IPS DF 19.7 (cell line): ENCODE results near the gene COL4A2.

ENCODE experiments used
- DNase-seq: peaks from one replicate; pipeline ENCODE4 v3.0.0-alpha.2; 2013; ENCODE audit warnings: low read depth, low spot score

The COL4A2 gene

GRCh38 chr13:110339975-110340550 lies 33.0 kb downstream of the COL4A2 start:
- DNase-seq, result no peak

GRCh38 chr13:110340812-110341444 lies 33.8 kb downstream of the COL4A2 start:
- DNase-seq, result no peak

GRCh38 chr13:110341445-110342244 lies 34.6 kb downstream of the COL4A2 start:
- no peak for DNase-seq

GRCh38 chr13:110342474-110342873 lies 35.4 kb downstream of the COL4A2 start:
- DNase-seq, result no peak

GRCh38 chr13:110343241-110343865 lies 36.3 kb downstream of the COL4A2 start:
- no peak for DNase-seq

- DNase-seq, result no peak
These were observed 37.2 kb downstream of the COL4A2 start for GRCh38 chr13:110344320-110344719.

GRCh38 chr13:110345266-110345665 lies 38.2 kb downstream of the COL4A2 start:
- no peak for DNase-seq

- DNase-seq, result no peak
These were observed 38.6 kb downstream of the COL4A2 start for GRCh38 chr13:110345701-110346100.

- DNase-seq, result no peak
These were observed 39.6 kb downstream of the COL4A2 start for GRCh38 chr13:110346661-110347067.

GRCh38 chr13:110347088-110347487 lies 40.0 kb downstream of the COL4A2 start:
- no peak for DNase-seq

GRCh38 chr13:110347535-110348308 lies 40.6 kb downstream of the COL4A2 start:
- no peak for DNase-seq

GRCh38 chr13:110348309-110349105 lies 41.4 kb downstream of the COL4A2 start:
- DNase-seq, result no peak

- no peak for DNase-seq
These were observed 42.2 kb downstream of the COL4A2 start for GRCh38 chr13:110349239-110349638.

GRCh38 chr13:110350049-110350448 lies 43.0 kb downstream of the COL4A2 start:
- DNase-seq, result no peak

GRCh38 chr13:110350509-110350908 lies 43.4 kb downstream of the COL4A2 start:
- DNase-seq, result no peak

GRCh38 chr13:110351636-110352420 lies 44.7 kb downstream of the COL4A2 start:
- DNase-seq, result no peak

GRCh38 chr13:110352735-110353134 lies 45.7 kb downstream of the COL4A2 start:
- DNase-seq, result no peak

- no peak for DNase-seq
These were observed 46.4 kb downstream of the COL4A2 start for GRCh38 chr13:110353339-110353977.

- no peak for DNase-seq
These were observed 47.1 kb downstream of the COL4A2 start for GRCh38 chr13:110354123-110354627.
